ENCODE measurements around the gene CD86. TPM values are rescaled to one million over a fixed set of nuclear protein-coding genes. Genes with fewer than 3 reads are reported as not detected.

Gene CD86
- total and polyA plus RNA-seq, 9 of the 15 experiments (the other 6 are each of a cell fraction or from before 2014, with no cell fraction given): 0.16 TPM; not detected in 8

- no peak for TF ChIP-seq MYBL2 (IDR thresholded peaks at IDR 0.05; ENCODE audit: low read depth)
- TF ChIP-seq MYBL2 (CRISPR knock-in tag; IDR thresholded peaks at IDR 0.05; ENCODE audit: borderline replicate concordance): no peak
- no peak for TF ChIP-seq NR2C1 (IDR thresholded peaks at IDR 0.05)
- TF ChIP-seq NR2C1 (tag; IDR thresholded peaks at IDR 0.05): peak; percentile 37; the same call in 1 of the 2 replicates
- no peak for TF ChIP-seq NR2C2 (CRISPR knock-in tag; IDR thresholded peaks at IDR 0.05)
- TF ChIP-seq NR2C2 (tag; IDR thresholded peaks at IDR 0.05): peak; percentile 24; the same call in 1 of the 2 replicates
- H3K9ac ChIP-seq (ENCODE audit: insufficient read depth in 1 of 2, low read depth in 2 of 2, low read length in 2 of 2): no peak overlapping the region
- H3K27me3 ChIP-seq (ENCODE audit: control insufficient read depth in 2 of 2, insufficient read depth in 2 of 2, low read length in 2 of 2): no peaks in the 10 kb centered on the region
- DNase-seq (ENCODE audit: extremely low read depth in 1 of 4, low spot score in 3 of 4) (peak in 1 of 4 experiments; percentile 1), ATAC-seq (no peak), FAIRE-seq (no peak)
- H2AFZ ChIP-seq (ENCODE audit: low read depth, low read length): no peak overlapping the region
- WGBS (ENCODE audit: insufficient coverage, low coverage, missing lambda C conversion rate): 0% methylated on average over 5 of the region's 6 CpGs
- H3K9me1 ChIP-seq (ENCODE audit: control insufficient read depth, insufficient read depth, low read length): no peaks in the 10 kb centered on the region
- BruUV-seq (replicated peaks): no TSS peak
- intact Hi-C loops (cut with micrococcal nuclease) (no loop called here), in situ Hi-C loops (cut with MboI) (no loop called here)
- ChIA-PET CTCF (ENCODE audit: low intra/inter-chr PET ratio) (no interaction called here), POLR2A (no interaction called here)
- H3K4me2 ChIP-seq (ENCODE audit: insufficient read depth, low read length): no peak overlapping the region
- no peak overlapping the region for H3K27ac ChIP-seq (ENCODE audit: extremely low read depth, low read depth, low read length)
- H3K79me2 ChIP-seq (ENCODE audit: control insufficient read depth, insufficient read depth, low read length): no peaks in the 10 kb centered on the region
- H3K4me1 ChIP-seq (replicated peaks in 1 of 2; ENCODE audit: control insufficient read depth in 2 of 2, insufficient read depth in 2 of 2, low read length in 2 of 2): no peaks in the 10 kb centered on the region
- H3K9me3 ChIP-seq (replicated peaks; ENCODE audit: control insufficient read depth, insufficient read depth, low read depth, low read length): no peaks in the 10 kb centered on the region
- H3K36me3 ChIP-seq (ENCODE audit: control insufficient read depth, insufficient read depth, low read length): no peaks in the 10 kb centered on the region
- H3K4me3 ChIP-seq: no peak overlapping the region
- H4K20me1 ChIP-seq (replicated peaks; ENCODE audit: control insufficient read depth, insufficient read depth, low read length): no peaks in the 10 kb centered on the region
Observed at GRCh38 chr3:122060040-122060698, 5.0 kb downstream of the CD86 start.

- POLR2A ChIA-PET: no interaction called here
- in situ Hi-C loops (cut with MboI) (no loop called here), intact Hi-C loops (cut with micrococcal nuclease) (no loop called here)
- FAIRE-seq: no peak
- Histone ChIP-seq H3K4me2 (ENCODE audit: insufficient read depth, low read length) (no peak overlapping the region), H2AFZ (ENCODE audit: low read depth, low read length) (no peak overlapping the region), H3K4me3 (no peak overlapping the region), H3K27ac (ENCODE audit: extremely low read depth, low read depth, low read length) (no peak overlapping the region), H3K79me2 (ENCODE audit: control insufficient read depth, insufficient read depth, low read length) (no peaks in the 10 kb centered on the region), H4K20me1 (replicated peaks; ENCODE audit: control insufficient read depth, insufficient read depth, low read length) (no peaks in the 10 kb centered on the region), H3K9me1 (ENCODE audit: control insufficient read depth, insufficient read depth, low read length) (no peaks in the 10 kb centered on the region), H3K9ac (ENCODE audit: insufficient read depth in 1 of 2, low read depth in 2 of 2, low read length in 2 of 2) (no peak overlapping the region), H3K9me3 (replicated peaks; ENCODE audit: control insufficient read depth, insufficient read depth, low read depth, low read length) (no peaks in the 10 kb centered on the region), H3K27me3 (ENCODE audit: control insufficient read depth in 2 of 2, insufficient read depth in 2 of 2, low read length in 2 of 2) (no peaks in the 10 kb centered on the region), H3K4me1 (replicated peaks in 1 of 2; ENCODE audit: control insufficient read depth in 2 of 2, insufficient read depth in 2 of 2, low read length in 2 of 2) (no peaks in the 10 kb centered on the region; a peak in 1 of 5 replicates), H3K36me3 (ENCODE audit: control insufficient read depth, insufficient read depth, low read length) (no peaks in the 10 kb centered on the region)
- DNase-seq (ENCODE audit: extremely low read depth in 1 of 4, low spot score in 3 of 4): no peak
- CTCF ChIA-PET (ENCODE audit: low intra/inter-chr PET ratio): no interaction called here
- no TSS peak for BruUV-seq (replicated peaks)
- no peak for ATAC-seq
- WGBS (ENCODE audit: insufficient coverage, low coverage, missing lambda C conversion rate): 13% methylated on average over 1 of the region's 1 CpG
- no peak for TF ChIP-seq ZNF124 (CRISPR knock-in tag; IDR thresholded peaks at IDR 0.05)
- TF ChIP-seq CEBPB (tag; IDR thresholded peaks at IDR 0.05): no peak
- no peak for TF ChIP-seq STAT5A (IDR thresholded peaks at IDR 0.05; ENCODE audit: borderline replicate concordance, low read length)
- TF ChIP-seq ZNF77 (CRISPR knock-in tag; IDR thresholded peaks at IDR 0.05): no peak
- no peak for TF ChIP-seq CREM (IDR thresholded peaks at IDR 0.05; ENCODE audit: low read depth)
- TF ChIP-seq RREB1 (CRISPR knock-in tag; IDR thresholded peaks at IDR 0.05): no peak
Observed at GRCh38 chr3:122063908-122064307, 8.7 kb downstream of the CD86 start.
